ES-I3 (cell line): ENCODE data around the gene PFN1.
"Not testable (repeated sequence)": the region's sequence is repeated elsewhere in the genome, so short reads cannot be mapped to it uniquely, and the experiment has no call there.

Experiments used
- H3K36me3 ChIP-seq: 2 replicates; pipeline ENCODE4 v1.6.1; 2013; ENCODE audit warnings: mild to moderate bottlenecking, low read length, control low read depth, moderate library complexity; ENCODE audit not compliant: insufficient read depth
- H3K4me1 ChIP-seq: 2 replicates; pipeline ENCODE4 v1.6.1; 2013; ENCODE audit warnings: mild to moderate bottlenecking, control low read depth, low read length; ENCODE audit not compliant: insufficient read depth
- H3K9ac ChIP-seq: 2 replicates; pipeline ENCODE4 v1.6.1; 2013; ENCODE audit warnings: low read depth, mild to moderate bottlenecking, low read length, moderate library complexity
- H3K9me3 ChIP-seq: 2 replicates; pipeline ENCODE4 v1.6.1; 2013; ENCODE audit warnings: mild to moderate bottlenecking, low read length, moderate library complexity; ENCODE audit not compliant: control insufficient read depth, insufficient read depth

PFN1 gene

DNA sequence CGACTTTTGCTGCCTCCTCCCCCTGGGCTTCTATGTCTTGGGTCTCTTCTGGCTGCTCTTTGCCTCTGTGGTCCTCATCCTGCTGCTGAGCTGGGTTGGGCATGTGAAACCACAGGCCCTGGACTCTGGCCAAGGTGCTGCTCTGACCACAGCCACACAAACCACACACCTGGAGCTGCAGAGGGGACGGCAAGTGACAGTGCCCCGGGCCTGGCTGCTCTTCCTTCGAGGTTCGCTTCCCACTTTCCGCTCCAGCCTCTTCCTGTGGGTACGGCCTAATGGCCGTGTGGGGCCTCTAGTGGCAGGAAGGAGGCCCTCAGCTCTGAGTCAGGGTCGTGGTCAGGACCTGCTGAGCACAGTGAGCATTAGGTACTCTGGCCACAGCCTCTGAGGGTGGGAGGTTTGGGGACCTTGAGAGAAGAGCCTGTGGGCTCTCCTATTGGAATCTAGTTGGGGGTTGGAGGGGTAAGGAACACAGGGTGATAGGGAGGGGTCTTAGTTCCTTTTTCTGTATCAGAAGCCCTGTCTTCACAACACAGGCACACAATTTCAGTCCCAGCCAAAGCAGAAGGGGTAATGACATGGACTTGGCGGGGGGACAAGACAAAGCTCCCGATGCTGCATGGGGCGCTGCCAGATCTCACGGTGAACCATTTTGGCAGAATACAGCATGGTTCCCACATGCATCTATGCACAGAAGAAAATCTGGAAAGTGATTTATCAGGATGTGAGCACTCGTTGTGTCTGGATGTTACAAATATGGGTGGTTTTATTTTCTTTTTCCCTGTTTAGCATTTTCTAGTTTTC is 14.0 kb downstream of the PFN1 start:
- Histone ChIP-seq H3K36me3 (peaks cover 4% of the 10 kb centered on the region; the same call in 1 of the 2 replicates), H3K9me3 (no peaks in the 10 kb centered on the region), H3K4me1 (peaks cover 7% of the 10 kb centered on the region; the same call in 1 of the 2 replicates), H3K9ac (no peak overlapping the region)

GRCh38 chr17:4933646-4934045 is 14.7 kb downstream of the PFN1 start:
- H3K36me3 ChIP-seq: peaks cover 4% of the 10 kb centered on the region; the same call in 1 of the 2 replicates
- no peaks in the 10 kb centered on the region for H3K9me3 ChIP-seq
- H3K4me1 ChIP-seq: peaks cover 3% of the 10 kb centered on the region; the same call in 1 of the 2 replicates
- H3K9ac ChIP-seq: no peak overlapping the region

DNA sequence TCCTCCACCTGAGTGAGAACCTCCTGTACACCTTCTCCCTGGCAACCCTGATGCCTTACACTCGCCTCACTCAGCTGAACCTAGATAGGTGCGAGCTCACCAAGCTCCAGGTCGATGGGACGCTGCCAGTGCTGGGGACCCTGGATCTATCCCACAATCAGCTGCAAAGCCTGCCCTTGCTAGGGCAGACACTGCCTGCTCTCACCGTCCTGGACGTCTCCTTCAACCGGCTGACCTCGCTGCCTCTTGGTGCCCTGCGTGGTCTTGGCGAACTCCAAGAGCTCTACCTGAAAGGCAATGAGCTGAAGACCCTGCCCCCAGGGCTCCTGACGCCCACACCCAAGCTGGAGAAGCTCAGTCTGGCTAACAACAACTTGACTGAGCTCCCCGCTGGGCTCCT is 15.6 kb downstream of the PFN1 start:
- no peak overlapping the region for H3K9ac ChIP-seq
- H3K36me3 ChIP-seq: no peaks in the 10 kb centered on the region
- H3K9me3 ChIP-seq: no peaks in the 10 kb centered on the region
- H3K4me1 ChIP-seq: peaks cover 3% of the 10 kb centered on the region; the same call in 1 of the 2 replicates

GRCh38 chr17:4931963-4932362 is 16.4 kb downstream of the PFN1 start, which contains the start of gene GP1BA:
TSS of gene GP1BA (plus strand) at chr17:4932277. CDS start at chr17:4932605, 328 bp downstream.
- peaks cover 3% of the 10 kb centered on the region; the same call in 1 of the 2 replicates for H3K4me1 ChIP-seq
- no peak within 1 kb of the TSS for H3K9ac ChIP-seq
- no peaks in the 10 kb centered on the region; the same call in 1 of the 2 replicates for H3K36me3 ChIP-seq
- no peaks in the 10 kb centered on the region for H3K9me3 ChIP-seq

DNA sequence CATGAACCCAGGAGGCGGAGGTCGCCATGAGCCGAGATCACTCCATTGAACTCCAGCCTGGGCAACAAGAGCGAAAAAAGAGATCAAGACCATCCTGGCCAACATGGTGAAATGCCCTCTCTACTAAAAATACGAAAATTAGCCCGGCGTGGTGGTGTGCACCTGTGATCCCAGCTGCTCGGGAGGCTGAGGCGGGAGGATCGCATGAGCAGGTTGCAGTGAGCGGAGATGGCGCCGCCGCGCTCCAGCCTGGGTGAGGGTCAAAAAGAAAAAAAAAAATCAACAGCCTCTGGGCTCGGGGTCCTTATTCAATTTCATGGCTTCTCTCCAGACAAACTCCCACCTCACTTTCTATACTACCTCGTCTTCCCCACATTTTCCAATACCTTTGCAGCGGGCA is 19.4 kb downstream of the PFN1 start:
- H3K4me1 ChIP-seq: no peaks in the 10 kb centered on the region
- no peak overlapping the region for H3K9ac ChIP-seq
- H3K9me3 ChIP-seq: no peaks in the 10 kb centered on the region
- no peaks in the 10 kb centered on the region; the same call in 1 of the 2 replicates for H3K36me3 ChIP-seq

DNA sequence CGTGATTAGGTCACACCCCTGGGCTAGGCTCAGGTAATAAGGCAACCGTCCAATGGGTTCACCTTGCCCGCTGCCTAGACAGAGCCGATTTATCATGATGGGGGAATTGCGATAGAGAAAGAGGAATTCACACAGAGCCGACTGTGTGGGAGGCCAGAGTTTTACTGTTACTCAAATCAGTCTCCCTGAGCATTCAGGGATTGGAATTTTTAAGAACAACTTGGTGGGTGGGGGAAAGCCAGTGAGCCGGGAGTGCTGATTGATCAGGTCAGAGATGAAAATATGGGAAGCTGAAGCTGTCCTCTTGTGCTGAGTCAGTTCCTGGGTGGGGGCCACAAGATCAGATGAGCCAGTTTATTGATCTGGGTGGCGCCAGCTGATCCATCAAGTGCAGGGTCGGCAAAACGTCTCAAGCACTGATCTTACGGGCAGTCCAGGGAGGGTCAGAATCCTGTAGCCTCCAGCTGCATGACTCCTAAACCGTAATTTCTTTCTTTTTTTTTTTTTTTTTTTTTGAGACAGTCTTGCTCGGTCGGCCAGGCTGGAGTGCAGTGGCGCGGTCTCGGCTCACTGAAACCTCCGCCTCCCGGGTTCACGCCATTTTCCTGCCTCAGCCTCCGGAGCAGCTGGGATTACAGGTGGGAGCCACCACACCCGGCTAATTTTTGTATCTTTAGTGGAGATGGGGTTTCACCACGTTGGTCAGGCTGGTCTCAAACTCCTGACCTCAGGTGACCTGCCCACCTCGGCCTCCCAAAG is 21.6 kb downstream of the PFN1 start:
- not testable (repeated sequence) for H3K4me1 ChIP-seq, H3K36me3 ChIP-seq, H3K9me3 ChIP-seq, H3K9ac ChIP-seq

GRCh38 chr17:4921320-4921719 is 27.0 kb downstream of the PFN1 start:
- Histone ChIP-seq H3K36me3 (no peaks in the 10 kb centered on the region), H3K9ac (no peak overlapping the region), H3K9me3 (no peaks in the 10 kb centered on the region), H3K4me1 (peaks cover 8% of the 10 kb centered on the region)

GRCh38 chr17:4920351-4921048 is 27.8 kb downstream of the PFN1 start:
- Histone ChIP-seq H3K9me3 (no peaks in the 10 kb centered on the region), H3K9ac (no peak overlapping the region)

DNA sequence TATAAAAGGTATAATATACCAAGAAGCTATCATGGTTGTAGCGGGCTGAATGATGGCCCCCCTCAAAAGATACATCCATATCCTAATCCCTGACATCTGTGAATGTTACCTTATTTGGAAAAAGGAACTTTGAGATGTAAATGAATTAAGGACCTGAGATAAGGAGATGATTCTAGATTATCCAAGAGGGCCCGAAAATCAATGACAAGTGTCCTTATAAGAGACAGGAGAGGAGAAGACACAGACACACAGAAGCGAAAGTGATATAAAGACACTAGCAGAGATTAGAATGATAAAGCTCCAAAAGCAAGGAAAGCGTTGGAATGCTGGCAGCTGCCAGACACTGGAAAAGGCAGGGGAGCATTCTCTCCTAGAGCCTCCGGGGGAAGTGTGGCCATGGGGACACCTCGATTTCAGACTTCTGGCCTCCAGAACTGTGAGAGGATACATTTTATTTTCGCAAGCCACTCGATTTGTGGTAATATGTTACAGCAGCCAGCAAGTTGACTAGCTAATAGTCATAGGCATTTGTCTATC is 28.8 kb downstream of the PFN1 start:
- no peak overlapping the region for H3K9ac ChIP-seq
- H3K36me3 ChIP-seq: no peaks in the 10 kb centered on the region
- peaks cover 8% of the 10 kb centered on the region for H3K4me1 ChIP-seq
- H3K9me3 ChIP-seq: no peaks in the 10 kb centered on the region

More at GRCh38 chr17:4920351-4921048, 27.8 kb downstream of the PFN1 start:
- peaks cover 8% of the 10 kb centered on the region for H3K4me1 ChIP-seq
- no peaks in the 10 kb centered on the region for H3K36me3 ChIP-seq

- not testable (repeated sequence) for H3K9me3 ChIP-seq, H3K9ac ChIP-seq, H3K4me1 ChIP-seq, H3K36me3 ChIP-seq
Observed at GRCh38 chr17:4914551-4914950, 33.8 kb downstream of the PFN1 start.

DNA sequence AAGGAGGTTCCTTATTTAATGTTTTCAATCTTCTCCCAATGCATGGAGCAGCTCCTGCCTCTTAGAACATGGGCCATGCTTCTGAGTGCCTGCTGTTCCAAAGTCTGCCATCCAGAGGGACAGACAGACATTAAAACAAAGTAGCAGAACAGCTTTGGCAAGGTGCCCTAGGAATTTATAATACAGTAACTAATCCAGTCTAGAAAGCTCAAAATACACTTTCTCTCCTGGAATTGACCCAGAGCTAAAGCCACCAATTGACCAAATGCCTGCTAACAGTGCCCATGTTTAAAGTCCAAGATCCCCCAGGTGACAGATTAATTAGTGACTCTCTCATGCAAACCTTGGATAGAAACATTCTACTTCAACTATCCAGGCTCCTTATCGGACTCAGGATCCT is 34.3 kb downstream of the PFN1 start:
- Histone ChIP-seq H3K36me3 (no peaks in the 10 kb centered on the region), H3K4me1 (peaks cover 5% of the 10 kb centered on the region; the same call in 1 of the 2 replicates), H3K9ac (no peak overlapping the region), H3K9me3 (no peaks in the 10 kb centered on the region)

DNA sequence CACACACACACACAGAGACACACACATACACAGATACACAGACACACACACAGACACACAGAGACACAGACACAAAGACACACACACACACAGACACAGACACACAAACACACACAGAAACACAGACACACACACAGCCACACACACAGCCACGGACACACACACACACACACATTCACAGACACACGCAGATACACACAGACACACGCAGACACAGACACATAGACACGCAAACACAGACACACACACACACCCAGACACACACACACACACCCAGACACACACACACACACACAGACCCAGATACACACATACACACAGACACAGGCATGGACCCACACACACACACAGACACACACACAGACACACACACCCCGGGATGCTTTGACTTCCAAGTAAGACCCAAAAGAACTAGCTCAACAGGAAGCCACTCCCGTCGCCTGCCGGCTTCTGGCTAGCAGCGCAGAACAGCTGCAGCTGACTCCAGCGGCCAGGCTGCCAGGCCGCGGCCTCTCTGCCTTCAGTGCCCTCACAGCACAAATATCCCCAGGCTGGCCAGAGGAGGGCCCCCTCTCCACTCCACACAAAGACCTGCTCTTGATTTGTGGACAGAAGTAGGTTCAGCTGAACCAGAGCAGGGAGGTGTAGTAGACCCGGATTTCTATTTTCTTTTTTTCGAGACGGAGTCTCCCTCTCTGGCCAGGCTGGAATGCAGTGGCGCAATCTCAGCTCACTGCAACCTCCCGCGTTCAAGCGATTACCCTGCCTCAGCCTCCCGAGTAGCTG is 39.4 kb downstream of the PFN1 start:
- H3K36me3 ChIP-seq: no peaks in the 10 kb centered on the region
- H3K9me3 ChIP-seq: no peaks in the 10 kb centered on the region
- peak overlapping the region; percentile 1; the same call in 1 of the 2 replicates for H3K9ac ChIP-seq
- H3K4me1 ChIP-seq: peaks cover 10% of the 10 kb centered on the region; the same call in 1 of the 2 replicates

GRCh38 chr17:4908301-4908700 is 40.0 kb downstream of the PFN1 start:
- Histone ChIP-seq H3K36me3 (no peaks in the 10 kb centered on the region), H3K9ac (0 out of 2 replicates have a peak overlapping the region, but pooled peaks have one; percentile 1), H3K4me1 (peaks cover 11% of the 10 kb centered on the region; the same call in 1 of the 2 replicates), H3K9me3 (no peaks in the 10 kb centered on the region)
